Activated CD4-positive, alpha-beta T cell treated with anti-CD3 and anti-CD28 coated beads for 24 hours (primary cell): Measurements from ENCODE around the gene HIC2.
A peak's percentile ranks its signal among the peaks of the same experiment; 100 is the strongest.
"Not testable (repeated sequence)": the region's sequence is repeated elsewhere in the genome, so short reads cannot be mapped to it uniquely, and the experiment has no call there.

Experiments used
- DNase-seq, 2 donors: peaks; one replicate each; pipeline ENCODE4 v3.0.0-alpha.2; 2020; ENCODE audit warnings: low read depth in 2 of 2

Gene HIC2

GRCh38 chr22:21449531-21450319 is 32.6 kb downstream of the HIC2 start:
- no peak for DNase-seq

- DNase-seq = no peak
These were observed 33.2 kb downstream of the HIC2 start for GRCh38 chr22:21450320-21450831.

GRCh38 chr22:21450858-21451353 is 33.7 kb downstream of the HIC2 start:
- DNase-seq = no peak

GRCh38 chr22:21451545-21452520 is 34.7 kb downstream of the HIC2 start:
- no peak for DNase-seq

- DNase-seq = not testable (repeated sequence)
These were observed 35.5 kb downstream of the HIC2 start for GRCh38 chr22:21452666-21453065.

DNA sequence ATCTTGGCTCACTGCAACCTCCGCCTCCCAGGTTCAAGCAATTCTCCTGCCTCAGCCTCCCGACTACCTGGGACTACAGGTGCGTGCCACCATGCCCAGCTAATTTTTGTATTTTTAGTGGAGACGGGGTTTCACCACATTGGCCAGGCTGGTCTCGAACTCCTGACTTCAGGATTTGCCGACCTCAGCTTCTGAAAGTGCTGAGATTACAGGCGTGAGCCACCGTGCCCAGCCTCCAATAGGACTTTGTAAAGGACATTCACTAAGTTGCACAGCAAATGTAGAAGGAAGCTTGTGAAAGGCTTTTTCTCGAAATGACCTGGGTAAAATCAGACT is 37.8 kb downstream of the HIC2 start:
- not testable (repeated sequence) for DNase-seq

- DNase-seq = no peak
These were observed 38.3 kb downstream of the HIC2 start for GRCh38 chr22:21455334-21456089.

DNA sequence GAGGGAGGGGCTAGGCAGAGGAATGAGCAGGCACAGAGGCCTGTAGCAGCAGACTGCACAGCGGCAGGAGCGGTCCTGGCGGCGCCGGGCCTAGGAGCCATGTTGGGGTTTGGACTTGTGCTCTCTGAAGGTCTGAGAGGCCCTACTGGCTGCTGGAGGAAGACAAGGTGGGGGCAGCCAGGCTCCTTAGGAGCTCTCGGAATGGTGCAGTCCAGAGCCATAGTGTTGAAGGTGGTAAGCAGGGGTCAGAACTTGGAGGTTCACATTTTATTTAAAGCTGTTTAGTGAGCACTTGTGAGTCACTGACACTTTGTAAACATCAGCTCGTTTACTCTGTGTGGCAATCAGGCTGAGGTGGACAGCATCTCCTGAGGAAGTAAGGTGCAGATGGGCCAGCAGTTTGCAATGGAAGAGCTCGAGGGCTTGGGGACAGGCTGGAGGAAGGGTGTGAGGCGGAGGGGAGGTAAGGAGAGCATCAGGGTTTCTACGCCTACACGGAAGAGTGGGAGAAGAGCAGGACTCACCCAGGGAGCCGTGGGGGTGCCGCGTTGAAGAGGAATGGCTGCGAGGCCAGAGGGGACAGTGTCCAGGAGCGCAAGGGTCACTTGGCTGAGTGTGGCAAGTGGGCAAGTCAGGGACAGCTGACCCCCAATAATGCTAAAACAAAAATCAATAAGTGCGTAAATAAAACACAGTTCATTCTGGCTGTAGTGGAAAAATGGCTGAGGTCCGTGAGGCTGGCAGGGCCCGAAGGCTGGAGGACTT is 40.0 kb downstream of the HIC2 start:
- no peak for DNase-seq

GRCh38 chr22:21462672-21463071 is 45.5 kb downstream of the HIC2 start:
- not testable (repeated sequence) for DNase-seq

GRCh38 chr22:21467337-21468193 is 50.4 kb downstream of the HIC2 start, which contains the start of gene TMEM191C:
TMEM191C (plus strand) TSS chr22:21467387; CDS start chr22:21467460, 73 bp downstream.
- DNase-seq = not testable (repeated sequence)

- DNase-seq = peak; percentile 78 to 83
These were observed 51.3 kb downstream of the HIC2 start for GRCh38 chr22:21468194-21469096.

DNA sequence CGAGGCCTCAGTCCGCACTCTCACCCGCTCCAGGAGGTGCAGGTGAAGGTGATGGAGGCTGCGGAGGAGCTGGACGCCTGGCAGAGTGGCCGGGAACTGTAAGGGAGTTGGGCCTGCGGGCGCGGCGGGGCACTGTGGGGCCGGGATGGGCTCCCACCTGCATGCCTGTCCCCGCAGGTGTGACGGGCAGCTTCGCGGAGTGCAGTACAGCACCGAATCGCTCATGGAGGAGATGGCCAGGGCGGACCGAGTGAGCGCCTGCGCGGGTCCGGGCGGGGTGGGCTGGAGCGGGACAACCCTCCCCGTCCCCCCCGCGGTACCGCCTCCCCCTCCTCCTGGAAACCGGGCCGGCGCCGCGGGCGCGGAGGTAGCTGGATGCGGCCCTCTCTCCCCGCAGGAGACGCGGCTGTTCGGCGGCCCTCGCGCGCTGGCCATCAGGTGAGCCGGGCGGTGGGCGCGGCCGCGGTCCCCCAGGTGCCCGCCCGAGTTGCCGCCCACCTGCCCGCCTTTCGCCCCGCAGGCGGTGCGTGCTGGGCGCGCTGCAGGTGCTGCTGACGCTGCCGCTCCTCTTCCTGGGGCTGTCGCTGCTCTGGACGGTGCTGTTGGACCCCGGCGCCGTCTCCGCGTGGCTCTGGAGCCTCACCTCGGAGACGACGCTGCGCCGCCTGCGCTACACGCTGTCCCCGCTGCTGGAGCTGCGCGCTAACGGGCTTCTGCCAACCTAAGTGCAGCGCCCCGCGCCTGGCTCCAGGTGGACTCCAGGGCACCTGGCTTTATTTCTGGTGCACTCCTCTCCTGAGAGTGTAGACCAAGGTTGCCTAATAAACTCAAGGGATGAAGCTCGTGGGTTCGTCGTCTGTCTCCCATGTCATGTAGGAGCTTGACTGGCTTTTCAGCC is 52.2 kb downstream of the HIC2 start:
- not testable (repeated sequence) for DNase-seq

GRCh38 chr22:21472984-21473383 is 55.8 kb downstream of the HIC2 start:
- not testable (repeated sequence) for DNase-seq

DNA sequence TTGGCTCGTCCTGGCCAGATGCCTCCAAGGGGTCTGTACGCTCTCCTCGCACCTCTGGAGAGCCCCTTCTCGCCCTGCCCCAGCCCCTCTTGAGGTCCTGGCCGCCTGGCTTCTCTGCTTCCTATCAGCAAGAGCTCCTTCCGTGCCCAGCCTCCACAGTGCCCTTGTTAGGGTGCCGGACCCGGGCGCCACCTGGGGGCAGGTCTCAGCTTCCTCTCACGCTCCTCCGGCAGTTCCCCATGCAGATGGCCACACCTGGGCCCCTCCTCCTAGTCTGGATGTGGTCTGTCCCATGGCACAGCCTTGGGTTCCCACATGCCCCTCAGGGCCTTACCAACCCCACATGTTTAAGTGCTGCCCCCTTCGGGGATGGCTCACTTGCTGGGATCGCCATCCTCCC is 56.5 kb downstream of the HIC2 start:
- DNase-seq = not testable (repeated sequence)

DNA sequence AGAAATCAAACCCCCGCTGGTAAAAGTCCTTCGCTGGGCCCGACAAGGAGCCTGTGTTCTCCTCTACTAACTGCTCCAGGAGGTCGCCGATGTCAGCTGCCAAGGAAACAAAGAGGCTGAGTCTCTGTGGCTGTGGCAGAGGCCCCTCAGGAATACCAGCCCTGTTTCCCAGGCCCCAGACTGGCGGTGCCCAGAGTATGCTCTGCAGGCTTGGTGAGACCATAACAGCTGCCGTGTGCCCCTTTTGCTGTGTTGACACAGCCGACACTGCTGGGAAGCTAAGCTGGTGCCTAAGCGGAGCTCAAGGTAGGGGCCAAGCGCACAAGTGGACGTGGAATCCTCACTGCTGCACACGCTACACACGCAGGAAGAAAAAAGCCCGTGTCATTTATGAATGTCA is 66.9 kb downstream of the HIC2 start:
- not testable (repeated sequence) for DNase-seq

GRCh38 chr22:21487723-21488122 is 70.6 kb downstream of the HIC2 start:
- DNase-seq = not testable (repeated sequence)

- DNase-seq = not testable (repeated sequence)
These were observed 72.0 kb downstream of the HIC2 start for GRCh38 chr22:21489149-21489680.
